GM18511 (cell line): ENCODE results near the gene C5orf15.
A peak's percentile ranks its signal among the peaks of the same experiment; 100 is the strongest.

Experiments used
- ATAC-seq: cut with Tn5 transposase; IDR thresholded peaks from one replicate; pipeline ENCODE4 v1.9.1; 2021; ENCODE audit warnings: mild to moderate bottlenecking, moderate library complexity; ENCODE audit not compliant: unreplicated experiment

C5orf15 gene

DNA sequence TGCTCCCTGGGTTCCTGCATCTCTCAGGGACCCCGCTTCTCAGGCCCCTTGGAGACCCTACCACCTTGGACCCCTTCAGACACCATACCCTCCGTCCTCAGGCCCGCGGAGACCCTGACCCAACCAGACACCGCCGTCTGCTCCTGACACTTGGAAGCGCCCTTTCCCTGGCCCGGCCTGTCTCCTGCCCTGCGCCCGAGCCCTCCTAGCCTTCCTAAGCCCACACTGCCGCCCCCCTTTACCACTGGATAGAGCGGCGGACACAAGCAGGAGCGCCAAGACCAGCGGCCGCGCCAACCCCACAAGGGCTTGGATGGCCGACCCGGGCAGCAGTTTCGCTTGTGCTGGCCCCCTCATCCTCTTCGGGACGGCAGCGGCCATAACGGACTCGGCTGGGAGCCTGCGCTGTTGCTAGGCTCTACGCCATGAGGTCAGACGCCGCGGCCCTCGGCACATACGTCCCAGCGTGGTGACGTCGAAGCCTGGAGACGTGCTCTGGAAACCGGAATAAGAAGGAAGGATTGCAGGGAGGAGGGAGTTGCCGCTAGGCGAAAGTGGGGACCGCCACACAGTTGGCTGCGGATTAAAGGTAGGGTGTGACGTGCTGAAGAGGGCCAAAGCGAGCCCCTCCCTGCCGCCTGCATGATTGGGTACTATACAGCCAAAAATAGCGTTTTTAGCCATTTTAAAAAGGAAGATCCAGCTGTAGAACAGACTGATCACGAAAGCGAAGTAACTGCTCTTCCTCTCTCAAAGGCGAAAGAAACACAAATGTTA is at the start of gene C5orf15:
Gene C5orf15 (minus strand): TSS at position 422 of the 777 bp plus-strand sequence. CDS start 41 bp downstream, at position 381.
- peak; percentile 96 for ATAC-seq

DNA sequence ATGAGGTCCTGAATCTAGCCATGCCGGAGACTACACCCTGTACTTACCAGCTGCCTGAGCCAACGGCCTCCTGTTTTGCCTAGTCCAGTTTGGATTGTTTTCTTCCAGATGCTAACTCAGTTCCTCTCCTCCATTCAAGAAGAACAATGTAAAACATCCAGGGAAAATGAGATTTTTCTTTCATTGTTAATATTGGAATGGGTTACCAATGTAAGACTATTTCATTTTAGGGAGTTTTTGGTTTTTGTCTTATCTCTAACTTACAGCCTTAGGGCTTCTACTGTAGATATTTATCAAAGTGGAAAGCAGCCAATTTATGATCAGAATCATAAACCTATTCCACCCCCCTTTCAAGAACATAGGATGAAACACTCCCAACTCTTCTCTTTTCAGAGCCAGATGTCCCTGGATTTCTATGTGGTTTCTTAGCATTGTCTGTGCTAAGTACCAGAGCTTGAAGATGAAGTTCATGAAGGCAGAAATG is 39.9 kb upstream of the C5orf15 start:
- no peak for ATAC-seq

DNA sequence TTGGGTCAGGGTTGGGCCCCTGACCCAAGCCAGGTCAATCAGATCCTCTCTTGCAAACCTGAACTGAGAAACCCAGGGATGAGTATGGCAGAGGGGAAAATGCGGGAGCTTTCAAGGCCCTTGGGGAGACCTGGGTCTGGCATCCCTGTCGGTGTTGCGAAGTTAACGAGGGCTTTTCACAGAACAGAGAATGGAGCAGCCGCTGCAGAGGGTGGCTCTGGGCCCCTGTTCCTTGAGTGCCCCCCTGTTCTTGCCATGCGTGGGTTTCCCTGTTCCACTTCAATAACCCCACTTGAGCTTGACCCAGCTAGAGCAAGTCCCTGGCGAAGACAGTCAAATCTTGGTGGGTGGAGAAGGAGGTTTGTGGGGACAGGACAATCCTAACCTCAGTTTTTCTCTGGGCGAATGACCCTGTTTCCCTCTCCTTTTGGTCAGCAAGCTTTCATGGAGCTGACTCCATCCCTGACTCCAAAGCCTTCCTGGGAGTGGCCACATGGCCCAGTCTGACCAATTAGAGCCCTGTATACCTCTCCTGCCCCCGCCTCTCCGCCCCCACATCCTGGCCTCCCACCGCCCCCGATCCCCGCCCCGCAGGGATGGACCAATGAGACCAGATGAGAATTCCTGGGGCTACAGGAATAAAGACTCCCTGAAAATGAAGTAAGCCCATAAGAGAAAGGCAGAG is 39.3 kb upstream of the C5orf15 start:
- ATAC-seq, result no peak

DNA sequence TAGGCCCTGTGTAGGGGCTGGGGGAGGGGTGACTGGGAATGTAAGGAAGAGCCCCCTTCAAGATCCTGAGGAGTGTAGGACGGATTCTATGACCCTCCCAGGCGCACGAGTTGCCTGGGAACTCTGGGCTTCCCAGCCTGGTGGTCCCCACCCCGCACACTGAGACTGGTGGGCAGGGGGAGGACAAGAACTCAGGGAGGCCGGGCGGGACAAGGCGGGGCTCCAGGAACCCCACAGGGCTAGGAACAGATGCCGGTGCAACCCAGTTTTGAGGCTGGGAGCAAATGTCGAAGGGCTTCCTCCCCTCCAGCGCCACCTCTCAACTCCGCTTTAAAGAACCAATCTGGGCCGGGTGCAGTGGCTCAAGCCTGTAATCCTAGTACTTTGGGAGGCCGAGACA is 37.7 kb upstream of the C5orf15 start:
- ATAC-seq, result no peak

DNA sequence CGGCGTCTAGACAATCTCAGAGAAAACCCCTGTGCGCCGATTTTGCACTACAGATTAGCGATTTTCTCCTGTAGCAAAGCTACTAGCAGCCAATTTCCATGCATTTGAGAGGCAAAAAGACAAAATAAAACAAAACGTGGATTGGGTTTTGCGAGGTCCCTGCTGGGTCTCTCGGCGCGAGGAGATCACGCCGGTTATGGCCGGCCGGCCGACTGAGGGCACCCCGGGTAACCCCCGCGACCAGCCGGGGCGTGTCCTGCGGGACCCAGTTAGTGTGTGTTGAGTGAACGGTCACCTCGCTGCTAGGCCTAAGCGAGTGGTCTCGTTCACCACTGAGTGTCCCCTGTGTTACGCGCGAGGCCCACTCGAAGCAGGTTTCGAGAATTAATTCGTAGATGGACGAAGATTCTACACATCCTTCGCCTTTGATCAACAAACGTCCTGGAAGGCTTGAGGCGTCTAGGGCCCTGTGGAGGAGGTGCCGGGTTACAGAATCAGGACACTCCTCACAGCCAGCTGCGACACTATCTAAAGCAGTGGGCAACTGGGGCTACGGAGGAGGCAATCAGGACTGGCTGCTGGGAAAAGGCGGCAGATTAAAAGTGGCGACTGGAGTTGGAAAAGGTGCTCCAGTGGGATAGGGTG is 37.1 kb upstream of the C5orf15 start:
- peak; percentile 21 for ATAC-seq

DNA sequence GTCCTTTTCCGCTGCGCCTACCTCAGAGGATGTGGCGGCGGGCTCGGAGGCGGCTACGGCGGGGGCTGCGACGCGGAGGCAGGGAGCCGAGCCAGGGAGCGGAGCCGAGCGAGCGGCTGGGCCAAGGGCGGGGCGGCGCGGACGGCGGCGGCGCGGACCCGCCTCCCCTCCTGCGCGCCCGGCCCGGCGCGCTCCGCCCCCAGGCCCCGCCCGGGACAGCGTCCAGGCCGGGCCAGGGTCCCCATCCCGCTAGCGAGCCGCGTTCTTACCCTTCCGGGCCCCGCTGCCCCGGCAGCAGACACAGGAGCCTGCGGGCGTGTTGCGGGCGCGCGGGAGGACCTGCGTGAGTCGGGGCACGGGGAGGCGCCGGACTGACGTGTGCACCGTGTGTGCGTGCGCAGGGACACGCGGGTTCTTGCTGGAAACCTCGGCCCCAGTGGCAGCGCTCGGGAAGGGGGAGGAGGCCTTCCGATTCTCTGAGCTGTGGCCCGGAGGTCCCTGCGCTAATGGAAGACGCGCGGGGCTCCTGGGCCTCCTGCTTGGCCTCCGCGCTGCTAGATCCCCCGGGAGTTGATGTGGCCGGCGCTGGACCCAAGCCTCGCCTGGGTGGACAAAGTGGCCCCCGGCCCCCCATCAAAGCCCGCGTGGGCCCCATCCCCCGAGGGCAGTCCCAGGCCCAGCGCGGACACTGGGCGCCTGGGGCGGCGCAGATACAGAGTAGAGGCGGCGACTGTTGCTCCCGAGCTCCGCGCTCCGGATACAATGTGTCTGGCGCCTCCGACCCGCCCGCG is 36.4 kb upstream of the C5orf15 start, which contains the start of gene VDAC1:
Gene VDAC1 (minus strand): TSS at position 350 of the 791 bp plus-strand sequence. CDS start 11,963 bp downstream, outside the sequence.
- ATAC-seq, result peak; percentile 79

DNA sequence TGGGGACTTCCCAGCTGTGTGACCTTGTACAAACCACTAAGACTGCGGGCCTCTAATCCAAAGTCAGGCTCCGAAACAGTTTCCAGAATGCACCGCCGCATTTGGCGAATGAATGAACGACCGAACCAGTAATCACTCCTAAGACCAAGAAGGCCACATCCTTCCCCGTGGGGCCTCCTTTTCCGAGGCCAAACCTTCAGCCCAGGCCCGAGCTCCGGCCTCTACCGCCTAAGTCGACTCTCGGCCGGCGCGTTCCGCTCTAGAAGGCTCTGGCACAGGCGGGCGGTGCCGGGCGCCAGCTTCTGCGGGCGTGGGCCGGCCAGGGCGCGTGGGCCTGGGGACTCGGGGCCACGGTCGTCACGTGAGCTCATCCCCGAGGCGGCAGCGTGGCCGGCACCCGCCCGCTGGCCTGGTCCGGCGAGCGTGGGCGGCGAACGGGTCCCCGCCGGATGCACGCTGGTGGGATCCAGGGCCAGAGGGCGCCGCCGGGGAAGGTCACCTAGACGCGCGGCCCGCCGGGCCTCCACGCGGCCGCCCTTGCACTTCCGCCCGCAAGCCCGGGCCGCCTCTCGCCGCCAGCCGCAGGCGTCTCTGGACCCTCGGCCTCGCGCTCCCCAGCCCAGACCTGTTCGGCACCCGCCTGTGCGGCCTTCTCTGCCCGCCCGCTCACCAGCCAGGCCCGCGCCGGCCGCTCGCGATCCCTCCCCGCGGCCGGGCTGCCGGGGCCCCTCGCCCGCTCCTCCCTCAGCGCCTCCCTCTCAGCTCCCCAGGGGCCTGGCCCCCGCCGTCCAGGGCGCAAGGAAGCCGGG is 35.6 kb upstream of the C5orf15 start:
- ATAC-seq, result peak; percentile 40

DNA sequence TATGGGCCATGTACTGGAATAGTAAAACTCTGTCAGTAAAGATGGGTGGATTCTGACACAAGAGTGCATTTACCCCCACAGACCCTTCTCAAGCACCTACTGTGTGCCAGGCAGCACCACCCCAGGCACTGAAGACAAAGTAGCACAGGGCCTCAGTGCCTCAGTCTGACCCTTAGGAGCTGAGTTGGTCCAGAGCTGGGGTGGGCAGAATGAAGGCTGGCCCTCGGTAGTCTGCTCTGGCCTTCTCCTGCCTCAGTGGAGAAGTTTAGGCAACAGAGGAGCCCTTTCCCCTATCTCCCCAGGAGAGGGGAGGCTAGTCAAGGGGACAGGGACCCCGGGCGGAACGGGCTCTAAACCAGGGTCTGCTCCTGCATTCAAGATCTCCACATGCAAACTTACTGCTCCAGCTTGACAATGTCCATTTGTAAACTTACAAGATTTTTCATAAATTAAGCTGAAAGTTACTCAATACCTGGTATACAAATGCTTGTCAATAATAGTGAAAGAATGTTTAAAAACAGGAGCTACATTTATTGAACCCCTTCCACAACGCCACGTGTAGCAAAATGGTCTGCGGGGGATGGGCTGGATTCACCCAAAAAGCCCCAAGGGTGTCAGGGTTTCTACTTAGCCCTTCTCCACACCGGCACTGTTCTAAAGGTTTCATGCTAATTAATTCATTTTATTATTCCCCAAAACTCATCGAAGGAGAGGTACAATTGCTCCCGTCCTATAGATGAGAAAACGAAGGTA is 34.8 kb upstream of the C5orf15 start:
- no peak for ATAC-seq

DNA sequence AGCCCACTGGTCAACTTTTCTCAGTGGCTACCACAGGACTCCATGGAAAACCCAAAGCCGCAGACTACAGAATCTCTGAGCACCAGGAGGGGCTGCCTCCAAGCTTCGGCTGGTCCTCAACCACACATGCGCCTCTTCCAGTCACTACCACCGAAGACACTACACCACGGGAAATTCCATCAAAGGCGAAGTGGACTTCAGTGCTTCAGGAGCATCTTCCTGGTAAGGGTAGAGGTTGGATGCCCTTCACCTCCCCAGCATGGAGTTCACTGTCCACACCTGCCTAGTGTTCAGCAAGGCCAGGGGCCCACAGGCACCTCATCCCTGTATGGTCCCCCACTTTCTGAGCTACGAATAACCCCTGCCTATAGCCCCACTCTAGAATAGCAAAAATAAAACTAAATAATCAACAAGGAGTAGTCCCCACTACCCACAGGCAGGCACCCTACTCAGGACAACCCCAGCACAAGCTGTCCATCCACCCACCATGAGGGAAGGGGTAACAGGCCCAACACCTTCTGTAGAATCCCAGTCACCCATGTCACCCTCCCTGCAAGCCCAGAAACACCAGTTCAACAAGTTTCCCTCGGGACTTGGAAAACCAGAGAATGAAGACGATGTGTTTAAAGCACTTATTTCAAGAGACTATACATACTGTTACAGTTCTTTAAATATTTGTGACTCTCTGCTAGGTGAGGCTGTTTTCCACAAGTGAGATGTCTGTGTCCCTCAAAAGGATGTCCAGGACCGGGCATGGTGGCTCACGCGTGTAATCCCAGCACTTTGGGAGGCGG is 33.7 kb upstream of the C5orf15 start:
- ATAC-seq, result no peak

DNA sequence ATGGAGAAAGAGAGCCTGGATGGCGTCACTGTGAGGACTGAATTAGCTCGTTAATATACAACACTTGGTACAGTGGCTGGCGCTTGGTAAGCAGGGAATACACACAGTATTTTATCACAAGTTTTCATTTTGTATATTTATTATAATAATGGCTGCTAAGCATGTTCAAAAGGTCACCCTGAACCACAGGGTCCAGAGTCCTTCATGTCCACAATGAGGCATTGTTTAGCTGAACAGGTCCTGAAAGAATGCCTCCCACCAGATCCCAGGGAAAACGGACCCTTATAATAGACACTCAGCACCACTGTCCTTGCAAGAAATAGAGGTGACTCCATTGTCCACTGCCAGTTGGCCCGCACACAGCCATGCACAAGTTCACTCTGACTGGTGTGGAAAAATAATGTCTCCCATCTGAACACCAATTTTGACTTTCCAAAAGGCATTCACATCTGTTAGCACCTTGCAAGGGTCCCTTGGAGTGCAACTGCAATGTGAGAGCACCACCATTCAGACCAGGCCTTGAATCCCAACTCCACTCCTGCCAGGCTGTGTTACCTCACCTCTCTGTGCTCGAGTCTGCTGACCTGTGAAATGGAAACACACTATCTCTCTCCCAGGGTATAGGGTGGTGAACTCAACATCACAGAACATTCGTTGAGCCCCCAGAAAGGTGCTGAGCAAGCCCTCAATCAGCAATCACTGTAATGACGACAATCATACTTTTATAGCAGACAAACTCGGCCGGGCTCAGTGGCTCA is 32.5 kb upstream of the C5orf15 start:
- ATAC-seq, result no peak

DNA sequence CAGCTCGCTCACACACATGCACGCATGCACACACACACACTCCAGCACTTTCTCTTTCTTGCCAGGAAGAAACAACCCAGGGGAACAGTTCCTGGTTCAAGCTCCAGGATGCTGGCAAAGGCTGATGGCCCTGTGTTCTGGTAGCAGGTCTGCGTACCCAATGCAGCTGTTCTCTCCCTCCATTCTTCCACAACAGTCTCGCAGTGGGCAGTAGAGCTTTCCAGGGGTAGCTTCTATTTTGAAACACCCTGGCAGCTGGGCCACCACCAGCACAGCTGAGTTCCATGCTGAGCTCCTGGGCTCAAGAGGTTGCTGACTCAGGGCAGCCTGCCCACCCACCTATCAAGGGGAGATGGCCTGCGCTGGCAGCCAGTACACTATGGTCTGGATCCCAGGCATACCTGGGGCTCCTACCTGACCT is 31.7 kb upstream of the C5orf15 start:
- ATAC-seq, result no peak

DNA sequence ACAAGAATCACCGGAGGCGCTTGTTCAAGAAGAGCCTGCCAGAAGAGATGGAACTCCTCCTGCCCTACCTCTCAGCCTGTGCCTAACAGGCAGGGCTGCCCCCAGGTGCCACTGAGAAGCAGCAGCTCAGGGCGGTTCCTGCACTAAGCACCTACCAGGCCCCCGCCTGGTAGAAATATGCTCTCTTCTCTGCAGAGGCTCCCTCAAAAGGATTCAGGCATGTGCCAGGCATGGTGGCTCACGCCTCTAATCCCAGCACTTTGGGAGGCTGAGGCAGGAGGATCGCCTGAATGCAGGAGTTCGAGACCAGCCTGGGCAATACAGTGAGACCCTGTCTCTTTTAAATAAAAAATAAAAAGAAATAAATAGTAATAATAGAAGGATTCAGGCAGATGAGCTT is 30.4 kb upstream of the C5orf15 start:
- no peak for ATAC-seq

DNA sequence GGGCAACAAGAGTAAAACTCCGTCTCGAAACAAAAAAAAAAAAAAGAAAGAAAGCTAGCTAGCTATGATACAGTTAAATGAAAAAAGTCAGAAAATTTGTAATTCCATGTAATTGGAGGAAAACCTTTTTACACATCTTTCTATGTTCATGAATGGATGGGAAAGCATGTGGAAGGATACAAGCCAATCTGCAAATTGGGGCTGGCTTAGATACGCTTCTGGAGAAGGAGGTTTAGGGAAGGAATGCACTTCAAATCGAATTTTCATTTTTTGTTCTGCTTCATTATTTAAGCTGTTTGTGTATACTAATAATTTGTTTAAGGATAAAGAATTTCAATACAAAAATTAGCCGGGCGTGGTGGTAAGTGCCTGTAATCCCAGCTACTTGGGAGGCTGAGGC is 29.6 kb upstream of the C5orf15 start:
- ATAC-seq, result no peak

DNA sequence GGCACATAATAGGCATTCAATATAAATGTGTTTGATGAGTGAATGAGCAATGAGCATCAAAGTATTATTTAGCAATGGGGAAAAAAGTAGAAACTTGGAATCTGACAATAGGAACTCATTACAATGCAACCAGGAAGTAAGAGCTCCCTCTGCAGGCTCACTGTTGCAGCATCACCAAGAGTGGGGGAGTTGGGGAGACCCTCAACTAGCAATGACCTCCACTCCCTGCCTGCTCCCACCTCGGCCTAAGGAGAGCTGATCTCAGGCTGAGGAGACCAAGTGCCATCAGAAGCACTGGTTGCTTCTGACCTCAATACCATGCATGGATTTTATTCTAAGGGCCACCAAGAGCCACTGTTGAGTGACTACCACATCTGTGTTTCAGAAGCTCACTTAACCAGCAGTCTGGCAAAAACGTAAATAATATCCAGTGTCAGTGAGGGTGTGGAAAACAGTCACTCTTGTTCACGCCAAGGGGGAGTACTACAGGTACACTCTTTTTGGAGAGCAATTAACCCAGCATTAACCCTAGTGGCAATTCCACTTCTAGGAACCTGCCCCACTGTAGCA is 28.3 kb upstream of the C5orf15 start:
- no peak for ATAC-seq

DNA sequence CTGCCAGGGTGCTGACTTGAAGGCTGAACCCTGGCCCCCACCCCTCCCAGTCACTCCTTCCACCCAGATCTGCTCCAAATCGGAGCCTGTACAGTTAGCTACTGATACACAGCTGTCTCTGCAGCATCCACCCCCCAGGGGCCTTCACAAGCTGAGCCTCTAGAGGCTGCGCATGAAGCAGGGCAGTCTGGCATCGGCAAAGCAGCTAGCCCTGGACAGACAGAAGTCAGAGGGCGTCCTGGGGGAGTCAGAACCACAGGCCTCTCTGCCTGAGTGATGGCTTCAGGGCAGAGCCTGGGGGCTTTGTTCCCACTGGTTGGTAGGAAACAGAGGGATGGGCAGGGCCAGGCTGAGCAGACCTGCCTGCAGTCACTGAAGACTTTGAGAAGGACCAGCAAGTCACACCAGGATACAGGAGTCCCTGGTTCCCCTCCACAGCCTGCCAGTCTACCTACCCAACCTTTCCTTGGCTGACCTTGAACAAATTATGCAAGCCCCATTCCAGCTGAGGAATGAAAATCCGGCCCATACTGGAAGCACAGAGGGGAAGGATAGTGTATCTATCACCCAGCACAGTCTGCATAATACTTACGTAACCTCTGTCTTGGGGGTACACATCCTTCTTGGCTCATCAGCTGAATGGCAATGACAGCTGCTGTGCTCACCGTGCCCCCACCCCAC is 27.6 kb upstream of the C5orf15 start:
- ATAC-seq, result no peak

DNA sequence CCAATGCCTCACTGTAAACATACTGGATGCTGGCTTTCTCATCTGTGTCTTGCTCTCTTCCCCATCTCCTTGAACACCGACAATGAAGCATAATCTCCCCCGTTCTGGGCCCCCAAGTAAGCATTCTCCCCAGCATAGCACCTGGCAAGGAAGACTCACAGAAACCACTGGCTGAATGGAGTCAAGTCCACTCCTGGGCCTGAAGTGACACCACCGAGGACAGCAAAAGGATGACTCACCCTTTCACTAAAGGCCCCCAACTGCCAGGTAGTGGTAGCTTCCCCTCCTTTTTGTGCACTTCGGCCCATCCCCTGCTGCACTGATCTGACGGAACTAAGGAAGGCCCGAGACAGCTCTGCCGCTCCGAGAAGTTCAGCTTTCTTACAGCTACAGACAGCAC is 26.9 kb upstream of the C5orf15 start:
- no peak for ATAC-seq

DNA sequence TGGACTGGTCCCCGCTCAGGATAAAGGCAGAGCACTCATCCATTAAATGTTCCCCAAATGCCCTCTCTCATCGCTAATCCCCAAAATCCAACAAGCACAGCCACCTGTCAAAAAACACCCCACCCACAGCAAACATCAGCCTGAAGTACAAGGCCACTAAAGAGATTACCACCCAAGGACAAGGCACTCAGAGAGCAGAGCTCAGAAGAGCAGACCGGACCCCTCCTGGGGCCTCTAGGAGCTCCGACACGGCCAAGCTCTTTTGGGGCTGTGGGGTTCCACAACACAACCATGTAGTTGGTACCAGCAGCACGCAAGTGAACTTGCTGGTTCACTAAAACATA is 26.5 kb upstream of the C5orf15 start:
- ATAC-seq, result no peak
